Stimulated activated CD8-positive, alpha-beta memory T cell treated with anti-CD3 and anti-CD28 coated beads, Interleukin-7, amount 100 ng/mL, for 4 hours (primary cell): ENCODE data around the gene PTPN3.
"Not testable (repeated sequence)": the region's sequence is repeated elsewhere in the genome, so short reads cannot be mapped to it uniquely, and the experiment has no call there.

Source experiments
- DNase-seq, 2 donors: peaks; one replicate each; pipeline ENCODE4 v3.0.0-alpha.2; 2020; ENCODE audit warnings: low read depth in 2 of 2

The PTPN3 gene

GRCh38 chr9:109346904-109347303 is 151.2 kb downstream of the PTPN3 start:
- DNase-seq, result no peak

- no peak for DNase-seq
Observed at GRCh38 chr9:109344866-109345265, 153.2 kb downstream of the PTPN3 start.

DNA sequence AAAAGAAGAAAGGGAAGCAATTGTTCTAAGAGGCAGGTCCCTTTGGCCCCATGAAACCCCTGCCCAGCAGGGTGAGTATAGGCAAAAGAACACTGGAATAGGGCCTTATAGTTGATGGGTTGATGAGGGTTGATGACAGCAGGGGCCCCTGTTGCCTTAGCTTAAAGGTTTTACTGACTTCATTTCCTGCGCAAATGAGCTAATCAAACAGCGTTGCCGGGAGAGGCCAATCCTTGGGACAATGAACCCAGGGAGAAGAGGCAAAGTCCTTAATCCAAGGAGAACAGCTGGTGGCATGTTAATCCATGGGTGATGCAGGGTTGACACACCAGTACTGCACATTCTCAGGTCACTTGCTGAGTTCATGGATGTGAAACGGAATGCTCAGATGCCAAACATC is 155.2 kb downstream of the PTPN3 start:
- DNase-seq, result no peak

DNA sequence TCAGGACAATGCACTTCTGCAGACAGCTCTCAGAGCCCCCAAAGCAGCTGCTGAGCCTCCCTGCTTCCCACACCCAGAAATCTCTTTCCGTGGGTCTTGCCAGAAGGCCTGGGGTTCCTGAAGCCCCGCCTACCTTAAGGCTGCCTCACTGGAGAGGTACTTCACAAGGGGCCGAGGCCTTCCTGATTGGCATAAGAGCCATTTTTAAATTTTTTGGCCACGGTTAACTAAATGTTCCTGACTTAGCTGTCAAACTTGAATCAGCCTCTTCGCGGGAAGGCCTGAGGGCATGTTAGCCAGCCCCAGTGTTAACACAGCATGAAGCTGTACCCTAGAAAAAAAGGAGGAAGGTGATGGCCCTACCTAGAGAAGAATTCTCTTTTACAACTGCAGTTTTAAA is 156.5 kb downstream of the PTPN3 start:
- no peak for DNase-seq

DNA sequence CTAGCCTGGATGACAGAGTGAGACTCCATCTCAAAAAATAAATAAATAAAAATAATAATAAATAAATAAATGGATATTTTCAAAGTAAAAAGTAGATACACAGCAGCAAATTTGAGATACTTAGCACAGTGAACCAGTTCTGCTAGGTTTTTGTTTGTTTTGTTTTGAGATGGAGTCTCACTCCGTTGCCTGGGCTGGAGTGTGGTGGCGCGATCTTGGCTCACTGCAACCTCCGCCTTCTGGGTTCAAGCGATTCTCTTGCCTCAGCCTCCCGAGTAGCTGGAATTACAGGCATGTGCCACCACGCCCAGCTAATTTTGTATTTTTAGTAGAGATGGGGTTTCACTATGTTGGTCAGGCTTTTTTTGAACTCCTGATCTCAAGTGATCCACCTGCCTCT is 157.1 kb downstream of the PTPN3 start:
- DNase-seq, result not testable (repeated sequence)

DNA sequence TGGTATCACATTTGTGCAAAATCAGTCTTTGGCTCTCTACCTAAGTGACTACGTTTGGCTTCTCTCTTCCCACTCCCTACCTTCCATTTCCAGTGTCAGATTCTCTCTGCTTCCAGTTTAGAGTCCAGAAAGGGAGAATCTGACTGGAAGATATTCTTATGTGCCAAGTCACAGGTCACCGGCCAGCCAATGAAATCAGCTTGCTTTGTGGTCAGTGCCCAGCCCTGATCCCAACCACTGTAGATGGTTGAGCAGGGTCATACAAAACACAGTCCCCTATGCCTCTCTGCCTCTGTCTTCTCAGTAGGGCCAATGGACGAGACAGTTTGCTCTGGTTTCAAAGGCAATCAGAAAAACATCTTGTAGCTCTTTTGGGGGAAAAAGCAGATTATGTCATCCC is 161.7 kb downstream of the PTPN3 start:
- no peak for DNase-seq

DNA sequence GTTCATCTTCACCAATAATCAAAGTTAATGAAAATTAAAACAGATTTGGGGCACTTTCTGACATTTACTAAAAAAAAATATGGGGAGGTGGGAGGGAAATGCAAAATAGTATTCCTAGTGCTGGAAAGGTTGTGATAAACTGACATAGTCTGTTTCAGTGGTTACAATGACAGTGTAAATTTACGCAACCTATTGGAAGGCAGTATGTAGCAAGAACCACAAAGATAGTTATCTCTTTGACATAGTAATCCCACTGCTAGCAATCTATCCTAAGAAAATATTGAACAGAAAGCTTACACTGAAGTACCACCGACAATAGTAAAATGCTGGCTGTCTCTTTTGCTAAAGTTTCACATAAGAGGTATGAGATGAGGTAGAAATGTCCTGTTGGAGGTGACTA is 162.2 kb downstream of the PTPN3 start:
- DNase-seq, result no peak

- DNase-seq, result no peak
Observed at GRCh38 chr9:109335121-109335520, 163.0 kb downstream of the PTPN3 start.

GRCh38 chr9:109331353-109331752 is 166.8 kb downstream of the PTPN3 start:
- no peak for DNase-seq

DNA sequence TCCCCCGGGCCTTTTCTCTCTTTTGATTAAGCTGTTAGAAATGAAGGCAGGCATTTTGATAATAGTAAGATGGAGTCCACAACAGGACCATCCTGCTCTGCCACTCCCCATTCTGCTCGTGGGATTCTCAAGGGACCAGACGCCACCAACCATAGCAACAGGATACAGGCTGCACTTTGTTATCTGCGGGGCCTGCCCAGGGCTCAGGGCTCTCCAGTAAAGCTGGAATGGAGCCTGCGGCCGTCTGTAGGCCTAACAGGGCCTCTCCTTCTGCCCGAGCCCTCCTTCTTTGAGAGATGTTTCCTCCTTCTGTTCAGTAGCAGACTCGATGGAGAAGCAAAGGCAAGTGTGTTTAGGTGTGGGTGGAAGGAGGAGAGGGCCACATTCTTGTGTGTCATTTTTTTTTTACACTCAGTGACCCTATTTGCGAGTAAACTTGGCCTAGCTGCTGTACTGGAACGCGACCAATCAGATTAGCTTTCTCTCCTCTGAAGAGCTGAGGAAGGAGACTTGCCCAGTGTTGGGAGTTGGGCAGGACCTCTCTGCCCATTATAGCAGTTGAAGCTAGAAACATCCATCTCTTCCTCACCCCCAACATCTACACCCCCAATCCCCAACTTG is 168.4 kb downstream of the PTPN3 start:
- DNase-seq, result no peak

DNA sequence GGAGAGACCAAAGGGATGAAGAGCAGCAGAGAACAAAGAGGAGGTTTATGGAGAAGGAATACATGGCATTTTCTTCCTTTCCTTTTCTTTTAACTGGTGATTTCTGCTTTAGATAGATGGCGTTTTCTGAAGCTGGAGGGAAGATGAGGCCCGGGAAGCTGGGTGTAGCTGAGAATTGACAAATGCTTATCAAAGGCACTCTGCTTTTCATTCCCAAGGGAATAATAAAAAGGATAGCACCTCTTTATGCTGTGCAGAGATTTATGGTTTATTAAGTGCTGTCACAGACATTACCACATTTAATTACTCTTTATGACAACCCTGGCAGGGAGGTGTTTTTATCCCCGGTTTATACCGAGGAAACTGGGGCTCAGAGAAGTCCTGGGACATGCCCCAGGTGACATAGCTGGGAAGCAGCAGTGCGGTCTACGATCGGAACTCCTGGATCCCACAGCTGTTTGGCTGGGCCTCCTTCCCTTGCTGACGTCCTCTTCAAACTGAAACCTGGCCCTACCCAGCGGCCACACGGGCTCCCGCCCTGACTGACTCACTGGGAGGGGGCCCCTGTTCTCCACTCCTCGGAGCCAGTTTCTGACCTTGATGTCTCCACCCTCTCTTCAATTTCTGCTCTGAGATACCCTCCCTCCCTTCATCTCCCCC is 169.0 kb downstream of the PTPN3 start:
- DNase-seq, result no peak
